Daoy (cell line): ENCODE measurements around the gene LCE4A. TPM values are rescaled to one million over a fixed set of nuclear protein-coding genes. Genes with fewer than 3 reads are reported as not detected.
A peak's percentile ranks its signal among the peaks of the same experiment; 100 is the strongest.

Source experiments
- DNase-seq: peaks from one replicate; pipeline ENCODE4 v3.0.0-alpha.2; 2015; ENCODE audit warnings: low read depth
- total RNA-seq: library from RNA; depleted of rRNA; stranded (reverse); fragments of >200 nt; shearing (Covaris generic); gene quantifications from 2 replicates; pipeline ENCODE4 v1.2.3, GENCODE V29; 2014; rRNA removed

LCE4A gene
- total RNA-seq, 1 experiment from 2014 or later, result not detected

DNA sequence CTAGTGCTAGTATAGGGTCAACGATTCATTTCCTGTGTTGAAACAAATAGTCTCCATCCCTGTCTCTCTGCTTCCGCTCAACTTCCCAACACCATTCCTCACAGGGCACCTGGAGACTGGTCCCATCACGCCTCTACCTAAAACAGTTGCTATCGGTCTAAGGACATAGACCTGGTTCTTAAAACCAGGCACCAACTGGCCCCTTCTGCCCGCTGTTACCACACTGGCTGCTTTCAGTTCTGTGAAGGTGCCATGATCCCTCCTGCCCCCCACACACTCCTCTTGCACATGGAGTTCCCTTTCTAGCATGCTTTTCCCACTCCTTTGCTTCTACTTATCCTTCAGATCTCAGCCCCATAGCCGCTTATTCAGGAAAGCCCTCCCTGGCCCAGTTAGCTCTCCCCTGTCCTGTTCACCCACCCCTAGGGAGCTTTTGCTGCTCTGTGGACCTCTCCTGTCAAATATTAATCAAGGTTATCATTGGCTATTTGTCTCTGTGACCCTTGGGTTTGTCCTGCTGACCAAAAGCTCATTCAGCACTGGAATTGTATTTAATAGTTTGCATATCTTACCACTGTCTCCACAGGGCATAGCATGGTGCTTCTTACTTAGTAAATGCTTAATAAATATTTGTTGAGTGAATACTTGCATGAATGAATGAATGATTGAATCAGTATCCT is 37.9 kb downstream of the LCE4A start:
- no peak for DNase-seq

DNA sequence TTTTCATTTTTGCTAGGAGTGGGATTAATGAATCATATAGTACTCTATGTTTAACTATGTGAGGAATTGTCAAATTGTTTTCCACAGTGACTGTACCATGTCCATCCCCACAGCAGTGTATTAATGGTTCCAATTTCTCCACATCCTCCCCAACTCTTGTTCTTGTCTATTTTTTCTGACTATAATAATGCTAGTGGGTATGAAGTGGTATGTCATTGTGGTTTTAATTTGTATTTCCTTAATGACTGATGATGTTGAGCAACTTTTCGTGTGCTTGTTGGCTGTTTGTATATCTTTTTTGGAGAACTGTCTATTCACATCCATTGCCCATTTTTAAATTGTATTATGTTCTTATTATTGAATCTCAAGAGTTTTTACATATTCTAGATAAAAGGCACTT is 39.9 kb downstream of the LCE4A start:
- DNase-seq, result no peak

DNA sequence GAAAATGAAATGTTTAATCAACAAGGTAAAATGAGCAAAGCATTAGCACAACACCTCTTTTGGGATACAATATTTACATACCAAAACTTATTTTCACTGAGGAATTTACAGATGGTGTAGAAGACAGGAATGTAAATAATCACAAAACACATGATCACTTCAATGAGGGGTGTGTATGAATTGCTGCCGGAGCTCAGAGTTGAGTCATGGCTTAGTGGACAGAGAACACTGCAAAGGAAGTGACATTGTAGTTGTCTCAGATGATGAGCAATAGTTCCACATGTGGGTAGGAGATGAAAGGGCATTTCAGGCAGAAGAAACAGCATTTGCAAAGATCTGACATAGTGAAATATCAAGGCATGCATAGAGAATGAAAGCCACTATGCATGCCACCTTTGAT is 44.3 kb downstream of the LCE4A start:
- peak; percentile 79 for DNase-seq

DNA sequence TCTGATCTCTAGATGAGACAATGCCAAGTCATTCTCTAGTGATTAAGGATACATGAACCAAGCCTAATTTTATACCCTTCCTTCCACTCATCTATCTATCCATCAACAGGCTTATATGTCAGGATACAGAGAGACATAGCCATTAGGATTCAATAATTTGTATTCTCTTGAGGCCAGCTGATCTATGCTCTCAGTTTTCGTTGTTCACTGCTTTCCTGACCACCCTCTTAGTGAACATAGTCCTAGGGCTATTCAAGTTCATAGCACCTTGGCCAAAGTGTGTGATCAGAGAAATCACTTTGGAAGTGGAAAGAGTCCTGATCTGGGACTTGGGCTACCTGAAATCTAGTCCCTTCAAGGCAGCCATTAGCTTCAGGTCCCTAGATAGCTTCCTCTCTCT is 45.6 kb downstream of the LCE4A start:
- DNase-seq, result no peak

DNA sequence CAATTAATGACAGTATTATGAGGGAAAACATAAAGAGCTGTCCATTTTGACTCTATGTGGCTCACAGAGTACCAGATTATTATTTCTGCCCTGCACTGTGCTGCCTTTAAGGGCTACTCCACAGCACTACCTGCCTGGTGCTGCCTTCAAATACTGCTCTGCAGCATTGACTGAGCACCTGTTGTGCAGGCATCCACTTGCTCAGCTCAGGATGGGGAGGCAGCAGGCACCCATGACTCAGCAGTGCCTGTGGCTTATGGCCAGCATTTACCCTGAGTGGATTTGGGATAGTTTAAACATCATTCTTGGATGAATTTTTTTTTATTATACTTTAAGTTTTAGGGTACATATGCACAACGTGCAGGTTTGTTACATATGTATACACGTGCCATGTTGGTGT is 48.9 kb downstream of the LCE4A start:
- DNase-seq, result peak; percentile 26

DNA sequence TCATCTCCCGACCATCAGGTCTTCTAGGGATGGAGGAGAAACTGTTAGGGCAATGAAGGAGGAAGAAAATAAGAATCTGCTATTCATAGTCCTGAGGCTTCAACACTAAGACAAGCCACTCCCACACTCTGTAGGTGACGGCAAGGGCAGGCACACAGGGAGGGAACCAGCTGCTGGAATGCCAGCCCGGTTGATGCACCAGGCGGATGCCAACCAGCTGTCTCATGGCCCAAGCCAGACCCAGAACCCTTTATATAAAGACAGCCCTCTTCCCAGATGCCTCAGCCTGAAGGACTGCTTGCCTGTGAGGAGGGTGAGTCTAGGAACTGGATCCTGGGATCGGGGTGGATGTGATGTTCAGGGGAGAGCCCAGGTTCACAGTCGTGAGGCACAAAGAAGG is 49.8 kb downstream of the LCE4A start, which contains the start of gene KPRP:
Gene KPRP, plus strand, starts transcription at position 279 of the 400 bp plus-strand sequence. CDS start 1,564 bp downstream, outside the sequence.
- DNase-seq, result no peak

DNA sequence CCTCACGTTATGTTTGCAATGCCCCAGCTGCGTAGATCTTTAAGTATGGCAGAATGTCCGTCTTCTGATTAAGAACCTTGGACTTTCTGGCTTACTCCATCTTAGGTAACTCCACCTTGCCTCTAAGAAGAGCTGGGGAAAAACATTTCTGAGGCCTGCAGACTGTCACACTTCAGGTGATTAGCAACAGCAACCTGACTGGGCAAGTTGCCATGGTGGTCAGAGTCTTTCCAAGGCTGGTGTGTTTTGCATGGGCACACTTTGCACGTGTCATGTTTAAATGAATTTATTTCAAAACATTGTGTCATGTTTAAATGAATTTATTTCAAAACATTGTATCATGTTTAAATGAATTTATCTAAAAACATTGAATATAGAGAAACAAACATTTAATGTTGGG is 50.7 kb downstream of the LCE4A start:
- no peak for DNase-seq

Other genes starting within 250 kb of the LCE4A start
- not detected in 2 replicates for gene LCE5A, start 197.4 kb upstream of the LCE4A start, total RNA-seq
- not detected in 2 replicates for gene CRCT1, start 193.7 kb upstream of the LCE4A start, total RNA-seq
- not detected in 2 replicates for gene LCE3E, start 141.4 kb upstream of the LCE4A start, total RNA-seq
- not detected in 2 replicates for gene LCE3D, start 127.6 kb upstream of the LCE4A start, total RNA-seq
- gene LCE3C, start 107.9 kb upstream of the LCE4A start, total RNA-seq, result not detected in 2 replicates
- not detected in 2 replicates for gene LCE3B, start 94.3 kb upstream of the LCE4A start, total RNA-seq
- not detected in 2 replicates for gene LCE3A, start 85.1 kb upstream of the LCE4A start, total RNA-seq
- not detected in 2 replicates for gene LCE2D, start 44.8 kb upstream of the LCE4A start, total RNA-seq
- gene LCE2C, start 32.9 kb upstream of the LCE4A start, total RNA-seq, result not detected in 2 replicates
- gene LCE2B, start 22.0 kb upstream of the LCE4A start, total RNA-seq, result not detected in 2 replicates
- gene LCE2A, start 9.8 kb upstream of the LCE4A start, total RNA-seq, result not detected in 2 replicates
- gene KPRP, start 49.9 kb downstream of the LCE4A start, total RNA-seq, result not detected in 2 replicates
- not detected in 2 replicates for gene LCE1F, start 67.0 kb downstream of the LCE4A start, total RNA-seq
- not detected in 2 replicates for gene LCE1E, start 78.1 kb downstream of the LCE4A start, total RNA-seq
- gene LCE1D, start 88.6 kb downstream of the LCE4A start, total RNA-seq, result not detected in 2 replicates
- not detected in 2 replicates for gene LCE1C, start 98.5 kb downstream of the LCE4A start, total RNA-seq
- not detected in 2 replicates for gene LCE1B, start 103.8 kb downstream of the LCE4A start, total RNA-seq
- not detected in 2 replicates for gene LCE1A, start 119.3 kb downstream of the LCE4A start, total RNA-seq
- not detected in 2 replicates for gene LCE6A, start 134.7 kb downstream of the LCE4A start, total RNA-seq
- not detected in 2 replicates for gene LCE7A, start 151.8 kb downstream of the LCE4A start, total RNA-seq
- not detected in 2 replicates for gene SMCP, start 170.2 kb downstream of the LCE4A start, total RNA-seq
- gene IVL, start 200.4 kb downstream of the LCE4A start, total RNA-seq, result 0.06 TPM in 1 of 2 replicates, not detected in the other
- not detected in 2 replicates for gene SPRR5, start 239.0 kb downstream of the LCE4A start, total RNA-seq